NCI-H1694 (cell line): ENCODE data around the gene GAST.
"Not testable (repeated sequence)": the region's sequence is repeated elsewhere in the genome, so short reads cannot be mapped to it uniquely, and the experiment has no call there.

Source experiments
- DNase-seq: peaks from one replicate; lab custom pipeline; 2025; lab: John Stamatoyannopoulos, UW

The GAST gene

GRCh38 chr17:41683441-41684007 lies 28.6 kb upstream of the GAST start:
- no peak for DNase-seq

DNA sequence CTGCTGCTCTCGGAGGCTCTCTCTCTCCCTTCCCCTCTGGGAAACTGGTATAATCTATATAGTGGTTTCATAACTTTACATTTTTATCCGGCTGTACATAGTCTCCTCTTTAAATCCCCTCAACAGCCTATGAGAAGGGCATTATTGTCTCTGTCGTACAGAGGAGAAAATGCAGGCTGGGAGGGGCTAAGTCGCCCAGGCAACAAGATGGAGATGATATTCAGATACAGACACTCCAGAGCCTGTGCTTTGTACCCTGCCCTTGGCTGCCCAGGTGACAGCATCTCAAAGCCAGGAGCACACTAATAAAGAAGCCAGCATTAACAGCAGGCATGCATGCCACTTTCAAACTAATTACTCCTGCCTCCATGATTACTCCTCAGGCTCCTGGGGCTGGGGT lies 28.1 kb upstream of the GAST start:
- DNase-seq: no peak

GRCh38 chr17:41685753-41686152 lies 26.4 kb upstream of the GAST start:
- not testable (repeated sequence) for DNase-seq

- DNase-seq: no peak
These were observed 25.9 kb upstream of the GAST start for GRCh38 chr17:41686281-41686680.

DNA sequence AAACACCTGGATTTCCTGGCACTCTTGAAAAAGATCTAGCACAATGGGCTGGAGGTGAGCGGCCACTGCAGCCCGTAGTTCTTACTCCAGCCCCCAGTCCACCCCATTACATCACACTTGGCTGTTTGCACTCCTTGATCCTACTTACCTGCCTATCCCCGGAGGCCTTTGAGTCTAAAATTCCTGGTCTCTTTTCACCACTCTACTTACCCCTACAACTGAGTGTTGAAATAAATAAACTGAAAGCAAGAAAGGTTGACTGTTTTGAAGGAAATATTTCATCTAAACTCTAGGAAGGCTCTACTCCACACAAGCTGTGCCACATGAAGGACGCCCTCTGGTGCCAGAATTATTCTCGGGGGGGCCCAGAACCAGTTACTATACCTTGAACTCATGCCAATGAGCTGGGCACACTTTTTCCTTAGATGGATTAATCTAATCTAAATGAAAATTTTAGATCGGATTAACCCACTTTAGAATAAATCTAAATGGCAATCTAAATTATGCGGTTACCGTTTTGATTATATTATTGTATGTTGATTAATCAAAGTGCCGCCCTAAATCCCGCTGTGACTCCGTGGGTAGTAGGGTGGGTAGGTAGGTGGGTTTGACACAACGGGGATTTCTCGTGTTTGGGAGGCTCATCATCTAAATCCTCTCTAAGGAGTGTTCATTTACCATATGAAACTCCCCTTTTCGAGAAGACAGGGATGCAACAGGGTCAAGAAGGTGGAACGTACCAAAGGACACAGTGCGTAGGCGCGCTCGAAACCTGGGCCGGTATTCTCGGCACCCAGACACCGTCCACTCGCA lies 24.1 kb upstream of the GAST start:
- peak; percentile 73 for DNase-seq

- peak; percentile 99 for DNase-seq
These were observed 23.3 kb upstream of the GAST start, which contains the start of gene EIF1 for GRCh38 chr17:41688641-41689496. Gene EIF1 (plus strand): TSS chr17:41688885. CDS start chr17:41689039, 154 bp downstream.

DNA sequence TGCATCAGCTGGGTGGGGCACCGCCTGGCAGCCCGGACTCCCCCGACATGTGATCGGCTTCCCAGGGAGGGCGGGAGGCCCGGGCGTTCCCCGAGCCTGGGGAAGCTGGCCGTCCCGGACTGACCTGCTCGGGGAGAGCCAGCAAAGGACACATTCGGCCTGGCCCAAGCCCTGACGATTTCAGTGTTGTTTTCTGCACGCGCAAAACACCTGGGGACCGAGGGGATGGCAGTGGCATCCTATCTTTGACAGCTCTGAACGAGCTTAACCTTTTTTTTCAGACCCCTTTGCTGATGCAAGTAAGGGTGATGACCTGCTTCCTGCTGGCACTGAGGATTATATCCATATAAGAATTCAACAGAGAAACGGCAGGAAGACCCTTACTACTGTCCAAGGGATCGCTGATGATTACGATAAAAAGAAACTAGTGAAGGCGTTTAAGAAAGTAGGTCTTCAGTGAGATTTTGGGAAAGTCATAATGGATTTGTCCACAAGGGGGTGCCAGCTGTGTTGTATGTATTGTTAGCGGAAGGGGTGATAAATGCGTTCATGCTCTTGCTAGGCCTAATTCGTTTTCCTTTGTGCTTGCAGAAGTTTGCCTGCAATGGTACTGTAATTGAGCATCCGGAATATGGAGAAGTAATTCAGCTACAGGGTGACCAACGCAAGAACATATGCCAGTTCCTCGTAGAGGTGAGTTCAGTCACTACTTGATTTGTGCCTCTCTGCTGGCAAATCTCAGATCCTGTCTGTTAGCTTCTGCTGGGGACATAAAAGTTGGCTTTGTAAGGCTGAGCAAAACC lies 22.4 kb upstream of the GAST start:
- DNase-seq: peak; percentile 64

- DNase-seq: no peak
These were observed 21.6 kb upstream of the GAST start for GRCh38 chr17:41690497-41690896.

DNA sequence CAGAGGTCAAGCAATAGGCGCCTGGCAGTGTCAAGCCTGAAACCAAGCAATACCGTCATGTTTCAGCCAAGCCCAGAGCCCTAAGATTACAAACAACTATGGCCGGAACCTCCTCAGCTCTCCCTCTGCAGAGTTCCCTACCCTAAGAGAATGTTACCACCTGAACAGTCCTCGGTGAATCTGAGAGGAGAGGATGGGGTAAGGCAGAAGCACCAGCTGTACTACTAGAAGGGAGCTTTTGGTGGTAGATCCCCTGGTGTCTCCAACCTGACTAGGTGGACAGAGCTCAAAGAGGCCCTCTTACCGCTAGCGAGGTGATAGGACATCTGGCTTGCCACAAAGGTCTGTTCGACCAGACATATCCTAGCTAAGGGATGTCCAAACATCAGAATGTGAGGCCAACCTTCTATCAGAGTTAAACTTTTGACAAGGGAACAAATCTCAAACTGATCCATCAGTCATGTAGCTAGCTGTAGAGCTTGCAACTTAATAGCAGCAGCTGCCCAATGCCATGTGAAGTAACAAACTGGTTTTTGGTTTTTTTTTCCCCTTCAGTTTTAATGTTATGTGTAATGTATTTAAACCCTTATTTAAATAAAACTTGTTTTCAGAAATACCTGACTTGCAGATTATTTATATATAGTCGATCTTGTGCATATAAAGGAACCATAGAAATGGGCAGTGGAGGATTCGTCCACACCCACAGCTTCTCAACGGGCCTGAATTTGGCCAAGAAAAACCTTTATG lies 20.9 kb upstream of the GAST start:
- DNase-seq: no peak

- DNase-seq: no peak
These were observed 19.2 kb upstream of the GAST start for GRCh38 chr17:41692722-41693521.

DNA sequence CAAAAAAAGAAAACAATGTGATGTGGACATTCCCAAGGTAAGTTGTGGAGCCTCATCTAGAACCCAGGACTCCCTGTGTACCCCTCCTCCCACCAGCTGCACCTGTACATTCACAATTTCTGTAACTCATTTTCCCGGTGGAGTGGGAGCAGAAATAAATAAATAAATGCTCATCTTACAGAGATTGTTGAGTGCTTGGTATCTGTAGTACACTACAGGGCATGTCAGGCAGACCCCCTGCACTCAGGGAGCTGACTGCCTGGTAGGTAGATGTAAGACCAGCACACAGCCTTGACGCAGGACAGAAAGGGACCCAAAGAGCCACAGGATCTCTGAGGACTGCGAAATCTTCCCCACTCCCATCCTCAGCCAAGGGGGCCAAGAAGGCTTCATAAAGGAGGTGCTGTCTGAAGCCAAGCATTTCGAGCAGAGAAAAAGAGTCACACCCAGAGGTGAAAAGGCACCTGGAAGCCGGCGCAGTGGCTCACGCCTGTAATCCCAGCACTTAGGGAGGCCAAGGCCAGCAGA lies 16.9 kb upstream of the GAST start:
- DNase-seq: no peak

GRCh38 chr17:41695954-41696757 lies 16.0 kb upstream of the GAST start:
- peak; percentile 77 for DNase-seq

DNA sequence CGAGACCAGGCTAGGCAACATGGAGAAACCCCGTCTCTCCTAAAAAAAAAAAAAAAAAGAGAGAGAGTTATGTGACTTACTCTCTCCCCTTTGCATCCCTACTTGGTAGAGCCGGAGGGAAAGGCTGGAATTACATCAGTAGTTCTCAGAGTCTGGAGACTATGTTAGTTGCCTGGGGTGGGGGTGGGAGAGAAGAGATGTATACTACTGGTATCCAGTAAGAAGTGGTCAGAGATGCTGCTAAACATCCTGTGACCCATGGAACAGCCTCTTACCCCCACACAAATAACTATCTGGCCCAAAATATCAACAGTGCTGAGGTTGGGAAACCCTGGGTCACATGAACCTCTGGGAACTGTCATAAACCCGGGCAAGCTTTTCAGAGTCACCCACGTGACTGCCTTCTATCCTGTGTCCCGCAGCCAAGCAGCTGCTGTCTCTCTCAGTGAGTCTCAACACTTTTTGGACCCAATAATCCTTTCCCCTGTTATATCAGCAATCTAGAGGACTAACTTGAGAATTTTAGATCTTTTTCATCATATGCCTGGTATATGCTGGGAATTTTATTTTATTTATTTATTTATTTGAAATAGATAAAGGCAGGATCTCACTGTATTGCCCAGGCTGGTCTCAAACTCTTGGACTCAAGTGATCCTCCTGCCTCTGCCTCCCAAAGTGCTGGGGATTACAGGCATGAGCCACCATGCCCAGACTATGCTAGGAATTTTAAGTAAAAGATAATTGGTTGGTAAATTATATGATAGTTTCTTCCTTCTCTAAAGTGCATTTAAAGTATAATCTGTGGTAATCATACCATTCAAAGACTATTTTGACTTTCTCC lies 14.8 kb upstream of the GAST start:
- DNase-seq: peak; percentile 16

GRCh38 chr17:41700843-41701242 lies 11.3 kb upstream of the GAST start:
- DNase-seq: not testable (repeated sequence)

- DNase-seq: no peak
These were observed 9.4 kb upstream of the GAST start for GRCh38 chr17:41702712-41703111.

DNA sequence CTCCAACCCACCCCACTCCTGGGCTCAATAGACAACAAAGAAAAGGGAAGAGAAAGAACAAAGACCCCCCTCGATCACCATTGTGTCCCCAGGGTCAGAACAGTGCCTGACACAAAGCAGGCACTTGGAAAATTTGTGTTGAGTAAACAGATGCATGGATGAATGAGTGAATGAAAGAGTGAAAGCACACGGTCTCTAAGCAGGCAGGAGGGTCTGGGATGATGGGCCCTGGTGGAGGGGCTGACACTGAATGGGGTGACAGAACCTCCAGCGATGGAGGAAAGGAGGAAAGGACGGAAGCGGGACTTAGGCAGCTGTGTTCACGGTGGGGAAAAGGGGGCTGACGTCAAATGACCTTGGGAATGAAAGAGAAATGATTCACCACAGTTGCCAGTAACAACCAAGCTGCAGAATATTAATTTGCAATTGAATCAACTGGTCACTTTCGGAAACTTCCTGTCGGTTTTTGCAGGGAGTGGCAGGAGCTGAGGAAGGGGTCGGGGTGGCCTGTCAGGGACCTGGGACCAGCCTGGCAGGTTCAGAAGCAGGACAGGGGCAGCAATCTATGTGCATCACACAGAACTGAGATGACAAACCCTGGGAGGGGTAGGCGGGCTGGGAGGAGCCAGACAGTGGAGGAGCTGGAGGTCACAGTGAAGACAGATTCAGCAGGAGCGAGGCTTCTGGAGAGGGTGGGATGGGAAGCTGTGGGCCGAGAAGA lies 6.7 kb upstream of the GAST start:
- DNase-seq: no peak
